Sigmoid colon (tissue), 7 donors: Measurements from ENCODE around the gene NXN. TPM values are rescaled to one million over a fixed set of nuclear protein-coding genes. Genes with fewer than 3 reads are reported as not detected.

Source experiments
- DNase-seq: peaks from one replicate; pipeline ENCODE4 v3.0.0-alpha.2; 2019
- H3K27ac ChIP-seq, 4 donors: fragments of 200-600 bp; sonication (generic); one replicate each; pipeline ENCODE4 v1.5.1; 2016 to 2019; ENCODE audit warnings: mild to moderate bottlenecking in 1 of 4
- H3K27me3 ChIP-seq, 3 donors: fragments of 200-600 bp; sonication (generic); one replicate each; pipeline ENCODE4 v1.5.1; 2019; ENCODE audit warnings: mild to moderate bottlenecking in 1 of 3
- H3K36me3 ChIP-seq, 4 donors: fragments of 200-600 bp; sonication (generic); one replicate each; pipeline ENCODE4 v1.5.1; 2016 to 2019
- H3K4me1 ChIP-seq, 4 donors: fragments of 200-600 bp; sonication (generic); one replicate each; pipeline ENCODE4 v1.5.1; 2017 to 2019
- H3K4me3 ChIP-seq, 4 donors: fragments of 200-600 bp; sonication (generic); one replicate each; pipeline ENCODE4 v1.5.1; 2017 to 2019; ENCODE audit warnings: mild to moderate bottlenecking in 2 of 4, moderate library complexity in 1 of 4
- H3K9me3 ChIP-seq, 4 donors: fragments of 200-600 bp in 3 of 4; sonication (generic) in 3 of 4; one replicate each; pipeline versions ENCODE4 v1.5.1 to v1.6.1; 2013 to 2019
- CTCF ChIP-seq, 4 experiments: fragments of 450-650 bp in 3 of 4; fragments of 200-600 bp in 1 of 4; IDR thresholded peaks; one replicate each; pipeline ENCODE4 v1.5.1; 2016 to 2019; ENCODE audit warnings: antibody characterized with exemption in 4 of 4, mild to moderate bottlenecking in 3 of 4, moderate library complexity in 2 of 4
- EP300 ChIP-seq, 4 donors: sonication (generic); formaldehyde crosslinking; IDR thresholded peaks; one replicate each; pipeline ENCODE4 v1.6.1; 2017; ENCODE audit warnings: antibody characterized with exemption in 4 of 4
- POLR2A ChIP-seq, 2 donors: fragments of 450-650 bp; IDR thresholded peaks; one replicate each; pipeline ENCODE4 v1.6.1; 2016; ENCODE audit warnings: antibody characterized with exemption in 2 of 2, mild to moderate bottlenecking in 2 of 2, moderate library complexity in 2 of 2
- POLR2AphosphoS5 ChIP-seq, 4 donors: sonication (generic); formaldehyde crosslinking; IDR thresholded peaks; one replicate each; pipeline ENCODE4 v1.6.1; 2017; ENCODE audit warnings: antibody characterized with exemption in 4 of 4
- WGBS, 2 donors: extraction: QIAGEN DNeasy Blood & Tissue Kit; methylation state at CpG; one replicate each; pipeline ENCODE4 v1.1.7; 2013; 5-methylcytosine and 5-hydroxymethylcytosine counted together
- intact Hi-C: fragments of 100-400 bp; cut with DNase I; formaldehyde crosslinking; loops from one replicate; pipeline ENCODE4 v1.15.1; 2023
- polyA plus RNA-seq, 3 donors: library from polyadenylated mRNA; stranded (reverse); fragments of 200-250 nt; gene quantifications; one replicate each; pipeline ENCODE4 v1.2.3, GENCODE V29; 2013
- total RNA-seq, 4 donors: library from RNA; depleted of rRNA; stranded (reverse); fragments of >200 nt; gene quantifications; one replicate each; pipeline ENCODE4 v1.1.0, GENCODE V29; 2016
- donor health status: healthy with polysubstance abuse.
- donor health status: Bipolar disorder and iron deficiency.
- donor health status: healthy.

Gene NXN
- total and polyA plus RNA-seq, 7 donors = 1.4 to 75.9 (median 50.4) TPM

DNA sequence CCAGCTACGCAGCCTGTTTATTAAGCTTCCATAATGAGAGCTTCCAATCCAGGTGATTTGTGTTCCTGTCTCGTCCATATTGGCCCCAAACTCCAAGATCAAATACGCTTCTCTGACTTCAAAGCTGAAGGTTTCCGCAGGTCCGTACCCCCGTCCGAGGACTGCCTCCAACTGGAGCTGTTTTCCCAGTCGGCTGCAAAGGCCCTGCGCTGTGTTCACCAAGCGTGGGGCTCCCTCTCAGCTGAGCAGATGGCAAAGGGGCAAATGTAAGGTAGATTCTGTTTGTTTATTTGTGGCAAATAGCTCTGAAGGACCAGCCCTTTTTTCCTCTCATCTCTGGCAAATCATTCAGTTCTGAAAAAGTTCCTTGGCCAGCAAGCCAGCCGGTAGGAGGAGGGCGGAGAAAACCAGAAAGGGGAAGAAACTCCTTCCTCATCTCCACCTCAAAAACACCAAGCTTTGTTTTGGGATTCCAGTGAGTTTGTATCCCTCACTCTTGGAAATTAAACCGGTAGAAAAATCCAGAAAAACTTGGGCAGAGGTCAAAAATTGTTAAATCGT is 35.2 kb downstream of the NXN start:
- no peaks in the 10 kb centered on the region for H3K27me3 ChIP-seq
- H3K9me3 ChIP-seq = no peaks in the 10 kb centered on the region
- H3K4me1 ChIP-seq = peaks cover 0 to 32% (median 24%) of the 10 kb centered on the region in 4 donors
- intact Hi-C loops = no loop called here
- peaks cover 0 to 6% (median 0%) of the 10 kb centered on the region in 4 donors for H3K36me3 ChIP-seq
- TF ChIP-seq POLR2AphosphoS5 (IDR thresholded peaks at IDR 0.05) (peak in 1 of 4 donors; percentile 8), CTCF (IDR thresholded peaks at IDR 0.05) (no peak)
- H3K27ac ChIP-seq = peak overlapping the region in 3 of 4 donors; percentile 79 to 86 (median 84)
- WGBS, 2 donors = 62 to 69% methylated on average over 14 of the region's 14 CpGs
- H3K4me3 ChIP-seq = peak overlapping the region in 1 of 4 donors; percentile 18
- DNase-seq = no peak

DNA sequence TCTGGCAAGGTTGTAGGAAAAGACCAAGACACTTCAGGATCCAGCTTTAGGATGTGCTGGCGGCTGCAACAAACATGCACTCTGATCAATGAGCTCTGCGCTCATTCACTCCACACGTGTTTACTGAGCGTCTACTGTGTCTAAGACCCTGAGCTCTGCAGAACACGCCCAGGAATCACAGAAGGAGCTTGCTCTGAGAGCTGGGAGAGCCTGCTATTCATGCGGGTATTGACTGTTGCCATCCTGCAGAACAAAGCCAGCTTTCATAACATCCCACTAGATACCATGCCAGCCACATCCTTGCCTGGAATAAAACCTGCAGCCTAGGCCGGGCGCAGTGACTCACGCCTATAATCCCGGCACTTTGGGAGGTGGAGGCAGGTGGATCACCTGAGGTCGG is 44.1 kb downstream of the NXN start:
- Histone ChIP-seq H3K4me3 (no peak overlapping the region), H3K27ac (peak overlapping the region in 3 of 4 donors; percentile 58 to 88 (median 82)), H3K4me1 (peaks cover 0 to 58% (median 48%) of the 10 kb centered on the region in 4 donors), H3K36me3 (no peaks in the 10 kb centered on the region), H3K27me3 (no peaks in the 10 kb centered on the region), H3K9me3 (no peaks in the 10 kb centered on the region)
- WGBS, 2 donors = 69 to 83% methylated on average over 11 of the region's 11 CpGs
- intact Hi-C loops = no loop called here
- DNase-seq = no peak
- TF ChIP-seq POLR2AphosphoS5 (IDR thresholded peaks at IDR 0.05) = no peak
- no peak for TF ChIP-seq CTCF (IDR thresholded peaks at IDR 0.05)
- no peak for TF ChIP-seq POLR2A (IDR thresholded peaks at IDR 0.05)
- no peak for TF ChIP-seq EP300 (IDR thresholded peaks at IDR 0.05)

GRCh38 chr17:933312-934073 is 46.1 kb downstream of the NXN start:
- Histone ChIP-seq H3K27me3 (no peaks in the 10 kb centered on the region), H3K9me3 (no peaks in the 10 kb centered on the region), H3K27ac (peak overlapping the region; percentile 65 to 88 (median 78)), H3K4me3 (no peak overlapping the region), H3K36me3 (peaks cover 0 to 5% (median 0%) of the 10 kb centered on the region in 4 donors), H3K4me1 (peaks cover 0 to 69% (median 57%) of the 10 kb centered on the region in 4 donors)
- no peak for DNase-seq
- 46 to 55% methylated on average over 15 of the region's 15 CpGs for WGBS, 2 donors
- no peak for TF ChIP-seq CTCF (IDR thresholded peaks at IDR 0.05)
- TF ChIP-seq POLR2AphosphoS5 (IDR thresholded peaks at IDR 0.05) = peak; percentile 12 to 76 (median 42)
- peak in 2 of 4 donors; percentile 10 to 30 for TF ChIP-seq EP300 (IDR thresholded peaks at IDR 0.05)
- TF ChIP-seq POLR2A (IDR thresholded peaks at IDR 0.05) = no peak
- intact Hi-C loops = no loop called here

DNA sequence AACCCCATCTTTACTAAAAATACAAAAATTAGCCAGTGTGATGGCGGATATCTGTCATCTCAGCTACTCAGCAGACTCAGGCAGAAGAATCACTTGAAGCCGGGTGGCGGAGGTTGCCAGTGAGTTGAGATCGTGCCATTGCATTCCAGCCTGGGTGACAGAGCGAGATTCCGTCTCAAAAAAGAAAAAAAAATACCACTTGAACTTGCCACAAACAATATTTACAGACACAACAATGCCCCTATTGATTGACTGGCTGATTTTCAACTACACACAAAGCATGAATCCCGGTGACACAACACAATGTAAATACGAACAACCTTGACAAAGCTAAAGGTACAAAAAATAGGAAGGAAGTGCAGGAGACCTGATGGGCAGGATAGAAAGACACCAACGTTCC is 49.3 kb downstream of the NXN start:
- intact Hi-C loops = no loop called here

More for the DNA sequence above, 49.3 kb downstream of the NXN start:
- H3K9me3 ChIP-seq = no peaks in the 10 kb centered on the region
- WGBS, 2 donors = 50 to 70% methylated on average over 9 of the region's 9 CpGs
- peaks cover 0 to 75% (median 54%) of the 10 kb centered on the region in 4 donors for H3K4me1 ChIP-seq
- no peak for DNase-seq
- no peak overlapping the region for H3K4me3 ChIP-seq
- no peak for TF ChIP-seq EP300 (IDR thresholded peaks at IDR 0.05)
- no peak for TF ChIP-seq CTCF (IDR thresholded peaks at IDR 0.05)
- no peak for TF ChIP-seq POLR2A (IDR thresholded peaks at IDR 0.05)
- TF ChIP-seq POLR2AphosphoS5 (IDR thresholded peaks at IDR 0.05) = no peak
- H3K27me3 ChIP-seq = no peaks in the 10 kb centered on the region
- peak overlapping the region in 3 of 4 donors; percentile 7 to 88 (median 79) for H3K27ac ChIP-seq
- peaks cover 0 to 5% (median 0%) of the 10 kb centered on the region in 4 donors for H3K36me3 ChIP-seq
